ENCODE data around the gene CFAP97.

GRCh38 chr4:185141777-185142176 lies 62.0 kb downstream of the CFAP97 start:
- no peak for TF ChIP-seq CTCF (IDR thresholded peaks at IDR 0.05)
- no peak for TF ChIP-seq POLR2A (IDR thresholded peaks at IDR 0.05)

Measured in body of pancreas (tissue), 4 donors.